ENCODE data around the gene OR51A4.
"Not testable (repeated sequence)": the region's sequence is repeated elsewhere in the genome, so short reads cannot be mapped to it uniquely, and the experiment has no call there.

Gene OR51A4

DNA sequence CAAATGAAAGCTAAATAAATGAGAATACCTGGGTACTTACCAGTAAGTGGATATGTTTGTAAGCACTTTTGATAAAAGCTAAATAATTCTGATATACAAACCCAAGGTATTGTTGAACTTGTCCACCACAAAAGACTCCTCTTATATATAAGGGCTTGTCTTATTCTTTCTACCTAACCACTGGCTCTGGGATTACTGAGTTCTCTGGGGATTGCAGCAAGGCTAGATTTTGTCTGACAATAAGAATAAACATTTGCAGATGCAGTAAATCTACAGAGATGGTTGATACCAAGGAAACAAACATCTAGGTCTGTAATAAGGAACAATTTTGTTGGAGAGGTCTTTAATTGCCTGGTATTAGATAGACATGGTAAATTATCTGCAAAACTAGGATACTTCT, at the start of gene OR51A4:
Gene OR51A4 (minus strand): TSS at position 101 of the 400 bp plus-strand sequence. CDS start 505 bp downstream, outside the sequence.
- Histone ChIP-seq H3K4me3 (no peak within 1 kb of the TSS), H3K27ac (no peak within 1 kb of the TSS), H3K27me3 (no peaks in the 10 kb centered on the region), H3K9ac (no peak within 1 kb of the TSS), H4K20me1 (no peaks in the 10 kb centered on the region), H3K9me3 (no peaks in the 10 kb centered on the region), H3K4me2 (no peak within 1 kb of the TSS), H3K36me3 (no peaks in the 10 kb centered on the region), H3K4me1 (no peaks in the 10 kb centered on the region)
- TF ChIP-seq Cebpa-rat (IDR thresholded peaks at IDR 0.05): no peak

- no peak within 1 kb of the TSS for H3K4me3 ChIP-seq
- TF ChIP-seq Cebpa-rat (IDR thresholded peaks at IDR 0.05): no peak
- H3K9ac ChIP-seq: no peak within 1 kb of the TSS
- no peaks in the 10 kb centered on the region for H4K20me1 ChIP-seq
- H3K9me3 ChIP-seq: no peaks in the 10 kb centered on the region
- no peak within 1 kb of the TSS for H3K4me2 ChIP-seq
- no peaks in the 10 kb centered on the region for H3K36me3 ChIP-seq
- no peak within 1 kb of the TSS for H3K27ac ChIP-seq
- no peaks in the 10 kb centered on the region for H3K4me1 ChIP-seq
- H3K27me3 ChIP-seq: no peaks in the 10 kb centered on the region
These were observed 47.1 kb upstream of the OR51A4 start, which contains the start of gene OR51L1 for GRCh38 chr11:4994551-4994950. OR51L1 (plus strand) TSS chr11:4994851; CDS start chr11:4998983, 4,132 bp downstream.

- no peak for TF ChIP-seq Cebpa-rat (IDR thresholded peaks at IDR 0.05)
- Histone ChIP-seq H3K9me3 (no peaks in the 10 kb centered on the region), H3K27me3 (no peaks in the 10 kb centered on the region), H3K4me3 (no peak overlapping the region), H3K4me1 (no peaks in the 10 kb centered on the region), H3K4me2 (no peak overlapping the region), H3K36me3 (no peaks in the 10 kb centered on the region), H3K27ac (no peak overlapping the region), H3K9ac (no peak overlapping the region), H4K20me1 (no peaks in the 10 kb centered on the region)
These were observed 43.7 kb upstream of the OR51A4 start for GRCh38 chr11:4991060-4991459.

DNA sequence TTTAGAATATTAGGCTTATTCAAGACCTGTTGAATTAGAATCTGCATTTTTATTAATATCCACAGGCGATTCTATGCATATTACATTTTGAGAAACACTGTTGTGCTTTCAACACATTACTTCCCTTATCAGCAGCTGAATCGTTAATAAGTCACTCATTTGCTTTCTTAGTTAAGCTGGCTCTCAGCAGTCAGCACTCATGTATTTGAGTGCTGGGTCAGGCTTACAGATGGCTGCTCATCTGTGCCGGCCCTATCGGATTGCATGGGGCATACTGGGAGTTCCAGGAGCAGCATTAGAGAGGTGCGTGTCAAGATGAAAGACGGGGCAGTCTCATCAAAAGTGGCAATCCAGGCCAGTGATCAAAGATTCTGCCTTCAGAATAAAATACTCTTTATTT, 36.4 kb upstream of the OR51A4 start:
- H3K27ac ChIP-seq: no peak overlapping the region
- H3K4me2 ChIP-seq: no peak overlapping the region
- H3K9ac ChIP-seq: no peak overlapping the region
- H4K20me1 ChIP-seq: no peaks in the 10 kb centered on the region
- no peaks in the 10 kb centered on the region for H3K27me3 ChIP-seq
- no peak for TF ChIP-seq Cebpa-rat (IDR thresholded peaks at IDR 0.05)
- no peak overlapping the region for H3K4me3 ChIP-seq
- no peaks in the 10 kb centered on the region for H3K4me1 ChIP-seq
- no peaks in the 10 kb centered on the region for H3K9me3 ChIP-seq
- no peaks in the 10 kb centered on the region for H3K36me3 ChIP-seq

GRCh38 chr11:4982678-4983077, 35.3 kb upstream of the OR51A4 start:
- H3K9ac ChIP-seq: no peak overlapping the region
- H3K4me3 ChIP-seq: no peak overlapping the region
- no peak overlapping the region for H3K4me2 ChIP-seq
- H4K20me1 ChIP-seq: no peaks in the 10 kb centered on the region
- peaks cover 4% of the 10 kb centered on the region; the same call in 1 of the 2 replicates for H3K9me3 ChIP-seq
- H3K27me3 ChIP-seq: no peaks in the 10 kb centered on the region
- TF ChIP-seq Cebpa-rat (IDR thresholded peaks at IDR 0.05): no peak
- H3K4me1 ChIP-seq: no peaks in the 10 kb centered on the region
- no peaks in the 10 kb centered on the region for H3K36me3 ChIP-seq
- no peak overlapping the region for H3K27ac ChIP-seq

GRCh38 chr11:4979036-4979435, 31.6 kb upstream of the OR51A4 start:
- TF ChIP-seq Cebpa-rat (IDR thresholded peaks at IDR 0.05): no peak
- no peak overlapping the region for H3K27ac ChIP-seq
- H3K36me3 ChIP-seq: no peaks in the 10 kb centered on the region
- no peak overlapping the region for H3K4me2 ChIP-seq
- no peaks in the 10 kb centered on the region for H4K20me1 ChIP-seq
- no peak overlapping the region for H3K9ac ChIP-seq
- no peaks in the 10 kb centered on the region for H3K4me1 ChIP-seq
- peaks cover 6% of the 10 kb centered on the region; the same call in 1 of the 2 replicates for H3K9me3 ChIP-seq
- no peak overlapping the region for H3K4me3 ChIP-seq
- H3K27me3 ChIP-seq: no peaks in the 10 kb centered on the region

DNA sequence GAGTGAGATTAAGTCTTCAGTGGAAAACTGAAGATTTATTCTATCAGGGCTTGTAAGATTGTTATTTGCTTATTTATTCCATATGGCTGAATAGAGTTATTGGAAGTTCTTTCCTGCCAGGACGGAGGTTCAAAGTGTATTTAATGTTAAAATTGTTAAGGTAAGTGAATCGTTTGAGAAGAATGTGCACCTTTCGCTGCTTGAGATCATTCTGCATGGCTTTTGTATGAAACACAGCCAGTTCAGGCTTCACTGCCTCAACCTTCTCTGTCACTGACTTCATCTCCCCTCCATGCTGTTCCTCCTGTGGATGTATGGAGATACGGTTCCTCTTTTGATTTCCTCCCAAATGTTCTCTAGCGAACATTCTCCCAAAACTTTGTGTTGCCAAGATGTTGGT, 28.0 kb upstream of the OR51A4 start:
- Histone ChIP-seq H3K36me3 (no peaks in the 10 kb centered on the region), H4K20me1 (no peaks in the 10 kb centered on the region), H3K9me3 (peaks cover 6% of the 10 kb centered on the region; the same call in 1 of the 2 replicates), H3K27me3 (no peaks in the 10 kb centered on the region), H3K4me1 (no peaks in the 10 kb centered on the region), H3K27ac (no peak overlapping the region), H3K9ac (no peak overlapping the region), H3K4me3 (no peak overlapping the region), H3K4me2 (no peak overlapping the region)
- no peak for TF ChIP-seq Cebpa-rat (IDR thresholded peaks at IDR 0.05)

DNA sequence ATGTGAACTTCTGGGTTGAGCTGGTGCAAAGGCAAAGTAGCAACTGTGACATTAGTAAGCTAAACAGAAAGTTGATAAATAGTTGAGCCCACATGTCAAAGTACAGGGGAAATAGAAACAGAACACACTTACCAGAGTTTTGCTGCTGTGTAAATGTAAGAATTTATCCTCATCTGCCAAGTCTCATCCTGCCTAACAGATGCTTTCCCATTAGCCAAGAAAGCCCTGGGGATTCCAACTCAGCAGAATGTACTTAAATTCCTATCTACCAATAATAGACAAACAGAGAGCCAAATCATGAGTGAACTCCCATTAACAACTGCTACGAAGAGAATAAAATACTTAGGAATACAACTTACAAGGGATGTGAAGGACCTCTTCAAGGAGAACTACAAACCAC, 15.4 kb upstream of the OR51A4 start:
- TF ChIP-seq Cebpa-rat (IDR thresholded peaks at IDR 0.05): no peak
- Histone ChIP-seq H3K36me3 (no peaks in the 10 kb centered on the region), H3K9me3 (0 out of 2 replicates have a peak, but pooled peaks cover 3% of the 10 kb centered on the region), H3K4me2 (no peak overlapping the region), H4K20me1 (no peaks in the 10 kb centered on the region), H3K4me3 (no peak overlapping the region), H3K27me3 (no peaks in the 10 kb centered on the region), H3K9ac (no peak overlapping the region), H3K4me1 (no peaks in the 10 kb centered on the region), H3K27ac (no peak overlapping the region)

GRCh38 chr11:4960877-4961276, 13.5 kb upstream of the OR51A4 start:
- no peak for TF ChIP-seq Cebpa-rat (IDR thresholded peaks at IDR 0.05)
- Histone ChIP-seq H4K20me1 (no peaks in the 10 kb centered on the region), H3K4me3 (no peak overlapping the region), H3K4me2 (no peak overlapping the region), H3K9ac (no peak overlapping the region), H3K27me3 (no peaks in the 10 kb centered on the region), H3K9me3 (0 out of 2 replicates have a peak, but pooled peaks cover 3% of the 10 kb centered on the region), H3K27ac (no peak overlapping the region), H3K36me3 (no peaks in the 10 kb centered on the region), H3K4me1 (no peaks in the 10 kb centered on the region)

GRCh38 chr11:4957396-4957795, 10.0 kb upstream of the OR51A4 start:
- H3K27ac ChIP-seq: no peak overlapping the region
- no peaks in the 10 kb centered on the region for H3K27me3 ChIP-seq
- H3K36me3 ChIP-seq: no peaks in the 10 kb centered on the region
- no peak for TF ChIP-seq Cebpa-rat (IDR thresholded peaks at IDR 0.05)
- no peaks in the 10 kb centered on the region for H3K4me1 ChIP-seq
- H4K20me1 ChIP-seq: no peaks in the 10 kb centered on the region
- H3K9ac ChIP-seq: no peak overlapping the region
- no peak overlapping the region for H3K4me3 ChIP-seq
- no peaks in the 10 kb centered on the region for H3K9me3 ChIP-seq
- no peak overlapping the region for H3K4me2 ChIP-seq

GRCh38 chr11:4955613-4956012, 8.2 kb upstream of the OR51A4 start, which contains the start of gene OR51A2:
OR51A2 (minus strand) TSS chr11:4955713; CDS start chr11:4955713, 0 bp downstream.
- not testable (repeated sequence) for H3K4me2 ChIP-seq, H3K4me1 ChIP-seq, H3K9ac ChIP-seq, H3K27me3 ChIP-seq, H3K4me3 ChIP-seq, H3K36me3 ChIP-seq, H4K20me1 ChIP-seq, H3K9me3 ChIP-seq, H3K27ac ChIP-seq

Data from BLaER1 (cell line).